ENCODE measurements around the gene SPON1.

The SPON1 gene

GRCh38 chr11:14107050-14107430, 144.5 kb downstream of the SPON1 start:
- Histone ChIP-seq H2AFZ (ENCODE audit: low read depth, low read length) (no peak overlapping the region), H4K8ac (ENCODE audit: low read length) (no peak overlapping the region), H3K4me1 (ENCODE audit: control insufficient read depth, insufficient read depth, low read depth, low read length) (no peaks in the 10 kb centered on the region), H3K9ac (ENCODE audit: low read length) (no peak overlapping the region), H2BK120ac (ENCODE audit: low read depth, low read length) (no peak overlapping the region), H4K91ac (ENCODE audit: low read length) (no peak overlapping the region), H3K27me3 (ENCODE audit: control insufficient read depth in 1 of 2, insufficient read depth in 1 of 2, low read length in 2 of 2) (peaks cover 0 to 7% of the 10 kb centered on the region in 2 experiments), H3K18ac (ENCODE audit: low read depth in 1 of 2, low read length in 2 of 2) (no peak overlapping the region), H3K14ac (ENCODE audit: low read length in 2 of 2) (no peak overlapping the region), H3K9me3 (ENCODE audit: control insufficient read depth, low read length) (no peaks in the 10 kb centered on the region), H3K36me3 (ENCODE audit: control insufficient read depth in 1 of 2, insufficient read depth in 2 of 2, low read depth in 1 of 2, low read length in 2 of 2) (no peaks in the 10 kb centered on the region), H2BK15ac (ENCODE audit: low read depth, poor library complexity, severe bottlenecking) (no peak overlapping the region), H3K4me2 (ENCODE audit: low read length, poor library complexity, severe bottlenecking) (no peak overlapping the region), H2BK5ac (ENCODE audit: low read depth, low read length, poor library complexity, severe bottlenecking) (no peak overlapping the region), H3K27ac (ENCODE audit: low read length, poor library complexity, severe bottlenecking) (no peak overlapping the region), H3K4me3 (ENCODE audit: insufficient read depth in 1 of 2, low read depth in 1 of 2, low read length in 2 of 2) (no peak overlapping the region), H3K4ac (ENCODE audit: low read depth in 1 of 2, low read length in 2 of 2) (no peak overlapping the region), H2BK12ac (ENCODE audit: low read length in 2 of 2) (no peak overlapping the region), H3K79me1 (replicated peaks; ENCODE audit: low read length, poor library complexity, severe bottlenecking) (no peaks in the 10 kb centered on the region), H2AK5ac (ENCODE audit: low read length, severe bottlenecking) (no peak overlapping the region), H3K23ac (ENCODE audit: low read length in 2 of 2) (no peak overlapping the region)
- 87% methylated on average over 4 of the region's 4 CpGs for WGBS
- DNase-seq: no peak

GRCh38 chr11:14109742-14110141, 147.2 kb downstream of the SPON1 start:
- Histone ChIP-seq H3K14ac (ENCODE audit: low read length in 2 of 2) (no peak overlapping the region), H2AK5ac (ENCODE audit: low read length, severe bottlenecking) (no peak overlapping the region), H3K36me3 (ENCODE audit: control insufficient read depth in 1 of 2, insufficient read depth in 2 of 2, low read depth in 1 of 2, low read length in 2 of 2) (no peaks in the 10 kb centered on the region), H3K27ac (ENCODE audit: low read length, poor library complexity, severe bottlenecking) (no peak overlapping the region), H3K4ac (ENCODE audit: low read depth in 1 of 2, low read length in 2 of 2) (no peak overlapping the region), H4K91ac (ENCODE audit: low read length) (no peak overlapping the region), H3K9me3 (ENCODE audit: control insufficient read depth, low read length) (no peaks in the 10 kb centered on the region), H3K23ac (ENCODE audit: low read length in 2 of 2) (no peak overlapping the region), H3K4me2 (ENCODE audit: low read length, poor library complexity, severe bottlenecking) (no peak overlapping the region), H3K18ac (ENCODE audit: low read depth in 1 of 2, low read length in 2 of 2) (no peak overlapping the region), H3K9ac (ENCODE audit: low read length) (no peak overlapping the region), H2BK12ac (ENCODE audit: low read length in 2 of 2) (no peak overlapping the region), H2BK5ac (ENCODE audit: low read depth, low read length, poor library complexity, severe bottlenecking) (no peak overlapping the region), H3K79me1 (replicated peaks; ENCODE audit: low read length, poor library complexity, severe bottlenecking) (no peaks in the 10 kb centered on the region), H3K4me3 (ENCODE audit: insufficient read depth in 1 of 2, low read depth in 1 of 2, low read length in 2 of 2) (no peak overlapping the region), H4K8ac (ENCODE audit: low read length) (no peak overlapping the region), H3K27me3 (ENCODE audit: control insufficient read depth in 1 of 2, insufficient read depth in 1 of 2, low read length in 2 of 2) (peaks cover 0 to 7% of the 10 kb centered on the region in 2 experiments), H2AFZ (ENCODE audit: low read depth, low read length) (no peak overlapping the region), H2BK120ac (ENCODE audit: low read depth, low read length) (no peak overlapping the region), H2BK15ac (ENCODE audit: low read depth, poor library complexity, severe bottlenecking) (no peak overlapping the region), H3K4me1 (ENCODE audit: control insufficient read depth, insufficient read depth, low read depth, low read length) (no peaks in the 10 kb centered on the region)
- 30% methylated on average over 1 of the region's 1 CpG for WGBS
- DNase-seq: no peak

GRCh38 chr11:14110629-14111028, 148.1 kb downstream of the SPON1 start:
- no peak overlapping the region for H3K23ac ChIP-seq (ENCODE audit: low read length in 2 of 2)
- no peaks in the 10 kb centered on the region for H3K79me1 ChIP-seq (replicated peaks; ENCODE audit: low read length, poor library complexity, severe bottlenecking)
- H2BK5ac ChIP-seq (ENCODE audit: low read depth, low read length, poor library complexity, severe bottlenecking): no peak overlapping the region
- H3K18ac ChIP-seq (ENCODE audit: low read depth in 1 of 2, low read length in 2 of 2): no peak overlapping the region
- no peak overlapping the region for H4K8ac ChIP-seq (ENCODE audit: low read length)
- no peak overlapping the region for H3K9ac ChIP-seq (ENCODE audit: low read length)
- no peak overlapping the region for H2BK120ac ChIP-seq (ENCODE audit: low read depth, low read length)
- no peak overlapping the region for H3K4me2 ChIP-seq (ENCODE audit: low read length, poor library complexity, severe bottlenecking)
- no peak overlapping the region for H2BK15ac ChIP-seq (ENCODE audit: low read depth, poor library complexity, severe bottlenecking)
- no peak overlapping the region for H3K4ac ChIP-seq (ENCODE audit: low read depth in 1 of 2, low read length in 2 of 2)
- 86% methylated on average over 2 of the region's 2 CpGs for WGBS
- no peak overlapping the region for H2AK5ac ChIP-seq (ENCODE audit: low read length, severe bottlenecking)
- H3K27ac ChIP-seq (ENCODE audit: low read length, poor library complexity, severe bottlenecking): no peak overlapping the region
- H3K27me3 ChIP-seq (ENCODE audit: control insufficient read depth in 1 of 2, insufficient read depth in 1 of 2, low read length in 2 of 2): peaks cover 0 to 7% of the 10 kb centered on the region in 2 experiments
- no peak overlapping the region for H2AFZ ChIP-seq (ENCODE audit: low read depth, low read length)
- no peak overlapping the region for H3K4me3 ChIP-seq (ENCODE audit: insufficient read depth in 1 of 2, low read depth in 1 of 2, low read length in 2 of 2)
- no peaks in the 10 kb centered on the region for H3K4me1 ChIP-seq (ENCODE audit: control insufficient read depth, insufficient read depth, low read depth, low read length)
- no peak overlapping the region for H2BK12ac ChIP-seq (ENCODE audit: low read length in 2 of 2)
- no peaks in the 10 kb centered on the region for H3K9me3 ChIP-seq (ENCODE audit: control insufficient read depth, low read length)
- DNase-seq: no peak
- no peak overlapping the region for H4K91ac ChIP-seq (ENCODE audit: low read length)
- no peak overlapping the region for H3K14ac ChIP-seq (ENCODE audit: low read length in 2 of 2)
- H3K36me3 ChIP-seq (ENCODE audit: control insufficient read depth in 1 of 2, insufficient read depth in 2 of 2, low read depth in 1 of 2, low read length in 2 of 2): no peaks in the 10 kb centered on the region

- Histone ChIP-seq H3K9me3 (ENCODE audit: control insufficient read depth, low read length) (no peaks in the 10 kb centered on the region), H3K27me3 (ENCODE audit: control insufficient read depth in 1 of 2, insufficient read depth in 1 of 2, low read length in 2 of 2) (peaks cover 0 to 5% of the 10 kb centered on the region in 2 experiments), H2BK5ac (ENCODE audit: low read depth, low read length, poor library complexity, severe bottlenecking) (no peak overlapping the region), H3K36me3 (ENCODE audit: control insufficient read depth in 1 of 2, insufficient read depth in 2 of 2, low read depth in 1 of 2, low read length in 2 of 2) (no peaks in the 10 kb centered on the region), H3K4me1 (ENCODE audit: control insufficient read depth, insufficient read depth, low read depth, low read length) (no peaks in the 10 kb centered on the region), H3K4me2 (ENCODE audit: low read length, poor library complexity, severe bottlenecking) (no peak overlapping the region), H4K91ac (ENCODE audit: low read length) (no peak overlapping the region), H2BK12ac (ENCODE audit: low read length in 2 of 2) (no peak overlapping the region), H3K18ac (ENCODE audit: low read depth in 1 of 2, low read length in 2 of 2) (no peak overlapping the region), H2BK15ac (ENCODE audit: low read depth, poor library complexity, severe bottlenecking) (no peak overlapping the region), H2BK120ac (ENCODE audit: low read depth, low read length) (no peak overlapping the region), H3K27ac (ENCODE audit: low read length, poor library complexity, severe bottlenecking) (no peak overlapping the region), H3K4me3 (ENCODE audit: insufficient read depth in 1 of 2, low read depth in 1 of 2, low read length in 2 of 2) (peak overlapping the region in 1 of 2 experiments; percentile 18), H3K14ac (ENCODE audit: low read length in 2 of 2) (no peak overlapping the region), H2AK5ac (ENCODE audit: low read length, severe bottlenecking) (no peak overlapping the region), H3K79me1 (replicated peaks; ENCODE audit: low read length, poor library complexity, severe bottlenecking) (no peaks in the 10 kb centered on the region), H4K8ac (ENCODE audit: low read length) (no peak overlapping the region), H3K9ac (ENCODE audit: low read length) (no peak overlapping the region), H2AFZ (ENCODE audit: low read depth, low read length) (no peak overlapping the region), H3K4ac (ENCODE audit: low read depth in 1 of 2, low read length in 2 of 2) (no peak overlapping the region), H3K23ac (ENCODE audit: low read length in 2 of 2) (no peak overlapping the region)
- DNase-seq: no peak
- no CpG with 5 or more reads among the region's 2 CpGs for WGBS
Measured at GRCh38 chr11:14111496-14111895, 149.0 kb downstream of the SPON1 start.
